ENCODE data around the gene COL5A2.

The COL5A2 gene

DNA sequence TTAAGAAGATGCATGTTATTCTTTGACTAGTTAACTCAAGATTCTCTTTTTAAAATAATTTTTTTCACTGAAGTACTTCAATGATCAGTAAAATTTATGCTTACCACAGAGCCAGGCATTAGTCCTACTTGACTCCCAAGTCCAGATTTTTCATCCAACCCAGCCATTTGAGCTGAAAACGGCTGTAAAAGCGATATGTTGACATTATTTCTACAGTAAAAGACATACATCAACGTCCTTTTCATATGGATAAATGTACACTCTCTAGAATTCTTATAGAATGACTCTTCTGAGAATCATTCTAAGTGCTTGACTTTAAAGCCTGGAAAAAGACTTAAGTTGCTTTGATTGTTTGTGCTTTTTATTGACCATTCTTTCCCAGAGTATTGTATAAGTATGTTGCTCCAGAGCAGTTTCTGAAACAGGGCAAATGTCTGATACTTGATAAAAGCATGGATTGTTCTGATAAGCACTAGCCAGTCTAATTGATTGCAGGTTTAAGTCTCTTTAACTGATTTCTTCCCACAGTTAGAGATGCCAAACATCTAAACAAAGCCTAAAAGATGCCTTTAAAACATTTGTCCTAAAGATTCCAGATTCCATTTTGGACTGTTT lies 90.9 kb downstream of the COL5A2 start:
- Histone ChIP-seq H3K79me2 (ENCODE audit: insufficient read depth, low read length) (no peaks in the 10 kb centered on the region), H4K20me1 (ENCODE audit: low read depth, low read length) (no peaks in the 10 kb centered on the region), H3F3A (ENCODE audit: insufficient read depth) (no peaks in the 10 kb centered on the region), H3K9ac (ENCODE audit: low read length) (no peak overlapping the region), H3K27ac (ENCODE audit: low read depth, low read length) (no peak overlapping the region), H3K4me3 (ENCODE audit: insufficient read depth, low read length, poor library complexity, severe bottlenecking) (no peak overlapping the region), H3K36me3 (ENCODE audit: low read length) (no peaks in the 10 kb centered on the region), H2AFZ (ENCODE audit: low read depth, low read length, severe bottlenecking) (no peak overlapping the region), H3K4me2 (ENCODE audit: low read depth, low read length, poor library complexity, severe bottlenecking) (no peak overlapping the region), H3K9me3 (ENCODE audit: insufficient read depth, low read length) (no peaks in the 10 kb centered on the region), H3K9me2 (replicated peaks; ENCODE audit: insufficient read depth, low read length) (no peaks in the 10 kb centered on the region), H3K27me3 (ENCODE audit: low read length) (no peaks in the 10 kb centered on the region)
- TF ChIP-seq, protein P1, sequence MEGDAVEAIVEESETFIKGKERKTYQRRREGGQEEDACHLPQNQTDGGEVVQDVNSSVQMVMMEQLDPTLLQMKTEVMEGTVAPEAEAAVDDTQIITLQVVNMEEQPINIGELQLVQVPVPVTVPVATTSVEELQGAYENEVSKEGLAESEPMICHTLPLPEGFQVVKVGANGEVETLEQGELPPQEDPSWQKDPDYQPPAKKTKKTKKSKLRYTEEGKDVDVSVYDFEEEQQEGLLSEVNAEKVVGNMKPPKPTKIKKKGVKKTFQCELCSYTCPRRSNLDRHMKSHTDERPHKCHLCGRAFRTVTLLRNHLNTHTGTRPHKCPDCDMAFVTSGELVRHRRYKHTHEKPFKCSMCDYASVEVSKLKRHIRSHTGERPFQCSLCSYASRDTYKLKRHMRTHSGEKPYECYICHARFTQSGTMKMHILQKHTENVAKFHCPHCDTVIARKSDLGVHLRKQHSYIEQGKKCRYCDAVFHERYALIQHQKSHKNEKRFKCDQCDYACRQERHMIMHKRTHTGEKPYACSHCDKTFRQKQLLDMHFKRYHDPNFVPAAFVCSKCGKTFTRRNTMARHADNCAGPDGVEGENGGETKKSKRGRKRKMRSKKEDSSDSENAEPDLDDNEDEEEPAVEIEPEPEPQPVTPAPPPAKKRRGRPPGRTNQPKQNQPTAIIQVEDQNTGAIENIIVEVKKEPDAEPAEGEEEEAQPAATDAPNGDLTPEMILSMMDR (IDR thresholded peaks at IDR 0.05; ENCODE audit: insufficient read depth, low read length, poor library complexity, severe bottlenecking) = no peak
- TF ChIP-seq EZH2phosphoT487 (conservative IDR thresholded peaks at IDR 0.05; ENCODE audit: low read length) = no peak

DNA sequence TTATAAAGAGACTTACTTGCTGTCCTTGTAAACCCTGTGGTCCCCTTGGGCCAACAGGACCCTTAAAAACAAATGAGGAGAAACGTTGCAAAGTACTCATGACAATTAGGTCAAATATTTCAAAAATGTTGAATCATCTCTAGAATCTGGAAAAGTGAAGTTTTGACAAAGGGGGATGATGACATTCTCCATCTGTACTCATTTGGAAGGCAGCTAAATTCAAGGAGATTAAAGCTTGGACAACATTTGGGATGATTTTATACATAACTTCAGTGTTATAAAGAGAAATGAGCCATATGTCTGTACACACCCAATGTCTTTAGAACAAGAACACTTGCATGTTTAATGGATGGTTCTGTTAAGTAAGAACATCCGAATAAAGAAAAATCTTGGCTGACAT lies 92.9 kb downstream of the COL5A2 start:
- H2AFZ ChIP-seq (ENCODE audit: low read depth, low read length, severe bottlenecking) = no peak overlapping the region
- no peak overlapping the region for H3K27ac ChIP-seq (ENCODE audit: low read depth, low read length)
- TF ChIP-seq, protein P1 (IDR thresholded peaks at IDR 0.05; ENCODE audit: insufficient read depth, low read length, poor library complexity, severe bottlenecking) = no peak
- no peak for TF ChIP-seq EZH2phosphoT487 (conservative IDR thresholded peaks at IDR 0.05; ENCODE audit: low read length)
- no peak overlapping the region for H3K9ac ChIP-seq (ENCODE audit: low read length)
- no peaks in the 10 kb centered on the region for H3K36me3 ChIP-seq (ENCODE audit: low read length)
- H3K4me3 ChIP-seq (ENCODE audit: insufficient read depth, low read length, poor library complexity, severe bottlenecking) = no peak overlapping the region
- H3F3A ChIP-seq (ENCODE audit: insufficient read depth) = no peaks in the 10 kb centered on the region
- H3K9me2 ChIP-seq (replicated peaks; ENCODE audit: insufficient read depth, low read length) = no peaks in the 10 kb centered on the region
- no peaks in the 10 kb centered on the region for H3K9me3 ChIP-seq (ENCODE audit: insufficient read depth, low read length)
- no peaks in the 10 kb centered on the region for H3K79me2 ChIP-seq (ENCODE audit: insufficient read depth, low read length)
- H3K27me3 ChIP-seq (ENCODE audit: low read length) = no peaks in the 10 kb centered on the region
- H3K4me2 ChIP-seq (ENCODE audit: low read depth, low read length, poor library complexity, severe bottlenecking) = no peak overlapping the region
- no peaks in the 10 kb centered on the region for H4K20me1 ChIP-seq (ENCODE audit: low read depth, low read length)

DNA sequence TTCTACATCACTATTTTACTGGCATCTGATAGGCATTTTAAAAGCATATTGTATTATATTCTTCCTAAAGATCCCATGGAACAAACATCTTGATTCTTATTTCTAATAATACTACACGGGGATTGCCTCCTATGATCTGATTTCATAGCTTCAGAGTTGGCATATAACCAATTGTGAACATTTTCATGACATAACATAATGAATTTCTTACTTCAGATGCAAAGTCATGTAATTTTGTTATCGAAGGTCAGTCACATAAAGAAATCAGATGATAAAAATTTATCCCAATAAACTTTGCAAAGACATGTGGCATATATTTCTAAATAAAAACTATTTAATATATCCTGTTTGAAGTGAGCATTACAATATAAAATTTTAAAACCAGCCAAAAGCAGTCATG lies 93.3 kb downstream of the COL5A2 start:
- Histone ChIP-seq H3K4me2 (ENCODE audit: low read depth, low read length, poor library complexity, severe bottlenecking) (no peak overlapping the region), H3K27ac (ENCODE audit: low read depth, low read length) (no peak overlapping the region), H3K36me3 (ENCODE audit: low read length) (no peaks in the 10 kb centered on the region), H3K9me2 (replicated peaks; ENCODE audit: insufficient read depth, low read length) (no peaks in the 10 kb centered on the region), H3K9me3 (ENCODE audit: insufficient read depth, low read length) (no peaks in the 10 kb centered on the region), H3K79me2 (ENCODE audit: insufficient read depth, low read length) (no peaks in the 10 kb centered on the region), H3K27me3 (ENCODE audit: low read length) (no peaks in the 10 kb centered on the region), H3K4me3 (ENCODE audit: insufficient read depth, low read length, poor library complexity, severe bottlenecking) (no peak overlapping the region), H3K9ac (ENCODE audit: low read length) (no peak overlapping the region), H2AFZ (ENCODE audit: low read depth, low read length, severe bottlenecking) (no peak overlapping the region), H4K20me1 (ENCODE audit: low read depth, low read length) (no peaks in the 10 kb centered on the region), H3F3A (ENCODE audit: insufficient read depth) (no peaks in the 10 kb centered on the region)
- TF ChIP-seq, protein P1 (IDR thresholded peaks at IDR 0.05; ENCODE audit: insufficient read depth, low read length, poor library complexity, severe bottlenecking) = no peak
- TF ChIP-seq EZH2phosphoT487 (conservative IDR thresholded peaks at IDR 0.05; ENCODE audit: low read length) = no peak
